Ramos (cell line): ENCODE data around the gene EFCAB8.

Source experiments
- in situ Hi-C: fragments of 300-500 bp; cut with MboI; formaldehyde crosslinking; loops from one replicate; pipeline ENCODE4 v1.14.3; 2022; ENCODE audit warnings: low sequenced_read_pairs; ENCODE audit not compliant: unreplicated experiment

Gene EFCAB8

GRCh38 chr20:32979201-32979998, 120.7 kb downstream of the EFCAB8 start:
- in situ Hi-C loops, result no loop called here

GRCh38 chr20:32980131-32980941, 121.6 kb downstream of the EFCAB8 start:
- in situ Hi-C loops, result no loop called here

- in situ Hi-C loops, result no loop called here
These were observed 122.3 kb downstream of the EFCAB8 start for GRCh38 chr20:32980990-32981389.

- in situ Hi-C loops, result no loop called here
These were observed 124.1 kb downstream of the EFCAB8 start for GRCh38 chr20:32982617-32983458.

GRCh38 chr20:32983459-32984112, 124.9 kb downstream of the EFCAB8 start:
- in situ Hi-C loops, result no loop called here

- in situ Hi-C loops, result no loop called here
These were observed 125.5 kb downstream of the EFCAB8 start for GRCh38 chr20:32984196-32984595.

GRCh38 chr20:32984631-32985354, 126.1 kb downstream of the EFCAB8 start:
- in situ Hi-C loops, result no loop called here

GRCh38 chr20:32985596-32985995, 126.9 kb downstream of the EFCAB8 start:
- in situ Hi-C loops, result no loop called here

GRCh38 chr20:32986331-32986966, 127.7 kb downstream of the EFCAB8 start:
- in situ Hi-C loops, result no loop called here

- in situ Hi-C loops, result no loop called here
These were observed 128.5 kb downstream of the EFCAB8 start for GRCh38 chr20:32987044-32987825.

- in situ Hi-C loops, result no loop called here
These were observed 129.3 kb downstream of the EFCAB8 start for GRCh38 chr20:32988008-32988407.

- in situ Hi-C loops, result no loop called here
These were observed 131.0 kb downstream of the EFCAB8 start for GRCh38 chr20:32989507-32990283.

- in situ Hi-C loops, result no loop called here
These were observed 131.7 kb downstream of the EFCAB8 start for GRCh38 chr20:32990426-32990825.

GRCh38 chr20:32991383-32991782, 132.7 kb downstream of the EFCAB8 start:
- in situ Hi-C loops, result no loop called here

GRCh38 chr20:32991792-32992641, 133.3 kb downstream of the EFCAB8 start:
- in situ Hi-C loops, result no loop called here

GRCh38 chr20:32993496-32994050, 134.8 kb downstream of the EFCAB8 start:
- in situ Hi-C loops, result no loop called here
